ENCODE results near the gene SLC39A11. TPM values are rescaled to one million over a fixed set of nuclear protein-coding genes. Genes with fewer than 3 reads are reported as not detected.

The SLC39A11 gene
- total and polyA plus RNA-seq, 4 donors: 4.6 to 23.3 (median 11.4) TPM

DNA sequence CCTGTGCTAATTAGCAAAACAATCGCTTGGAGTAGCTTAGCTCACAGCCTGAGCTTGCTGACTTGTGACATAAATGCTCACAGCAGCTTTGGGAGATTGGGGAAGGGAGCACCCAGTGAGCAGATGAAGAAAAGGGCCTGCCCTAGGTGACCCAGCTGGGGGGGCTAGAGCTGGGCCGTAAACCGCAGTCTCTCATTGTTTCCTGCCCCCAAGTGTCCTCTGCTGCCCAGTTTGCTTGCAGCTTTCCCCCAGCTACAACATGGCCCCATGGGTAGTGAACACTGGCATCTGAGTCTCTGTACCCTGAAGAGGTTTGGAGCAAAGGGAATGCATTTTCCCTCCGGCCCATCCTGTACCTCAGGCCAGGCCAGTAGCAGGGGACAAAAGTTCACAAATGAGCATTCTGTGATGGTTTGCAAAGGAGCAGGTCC lies 349.4 kb downstream of the SLC39A11 start:
- DNase-seq (ENCODE audit: low read depth in 4 of 6, low spot score in 6 of 6): no peak
- 57% methylated on average over 3 of the region's 4 CpGs for WGBS (ENCODE audit: insufficient coverage)
- no peaks in the 10 kb centered on the region for H3K27me3 ChIP-seq (ENCODE audit: control insufficient read depth, insufficient read depth, low read length)
- peaks cover 5% of the 10 kb centered on the region for H3K4me1 ChIP-seq (ENCODE audit: control insufficient read depth, insufficient read depth, low read length)
- H3K4me3 ChIP-seq (ENCODE audit: low read depth, low read length): no peak overlapping the region
- no peak overlapping the region for H3K27ac ChIP-seq (ENCODE audit: low read depth, low read length)
- H3K36me3 ChIP-seq (ENCODE audit: control insufficient read depth, insufficient read depth, low read length): no peaks in the 10 kb centered on the region
- H3K9me3 ChIP-seq (ENCODE audit: control insufficient read depth, insufficient read depth, low read length): no peaks in the 10 kb centered on the region

DNA sequence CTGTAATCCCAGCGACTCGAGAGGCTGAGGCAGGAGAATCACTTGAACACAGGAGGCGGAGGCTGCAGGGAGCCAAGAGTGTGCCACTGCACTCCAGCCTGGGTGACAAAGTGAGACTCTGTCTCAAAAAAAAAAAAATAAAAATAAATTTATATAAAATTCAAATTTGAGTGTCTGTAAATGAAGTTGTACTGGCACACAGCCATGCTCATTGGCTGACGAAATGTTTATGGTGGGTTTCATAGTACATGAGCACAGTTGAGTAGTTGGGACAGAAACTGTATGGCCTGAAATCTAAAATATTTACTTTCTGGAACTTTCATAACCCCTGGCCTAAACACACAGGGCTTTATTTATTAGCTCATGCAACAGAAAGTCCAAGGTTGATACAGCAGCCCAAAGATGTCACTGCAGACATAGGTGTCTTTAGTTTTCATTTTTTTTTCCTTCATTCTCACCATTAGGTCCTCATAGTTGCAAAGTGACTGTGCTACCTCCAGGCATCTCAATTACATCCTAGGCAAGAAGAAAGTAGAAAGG lies 355.3 kb downstream of the SLC39A11 start:
- no peaks in the 10 kb centered on the region for H3K9me3 ChIP-seq (ENCODE audit: control insufficient read depth, insufficient read depth, low read length)
- WGBS (ENCODE audit: insufficient coverage): 100% methylated on average over 2 of the region's 4 CpGs
- DNase-seq (ENCODE audit: low read depth in 4 of 6, low spot score in 6 of 6): peak in 1 of 6 donors; percentile 64
- H3K4me3 ChIP-seq (ENCODE audit: low read depth, low read length): no peak overlapping the region
- H3K27ac ChIP-seq (ENCODE audit: low read depth, low read length): no peak overlapping the region
- no peaks in the 10 kb centered on the region for H3K4me1 ChIP-seq (ENCODE audit: control insufficient read depth, insufficient read depth, low read length)
- H3K27me3 ChIP-seq (ENCODE audit: control insufficient read depth, insufficient read depth, low read length): no peaks in the 10 kb centered on the region
- H3K36me3 ChIP-seq (ENCODE audit: control insufficient read depth, insufficient read depth, low read length): no peaks in the 10 kb centered on the region

DNA sequence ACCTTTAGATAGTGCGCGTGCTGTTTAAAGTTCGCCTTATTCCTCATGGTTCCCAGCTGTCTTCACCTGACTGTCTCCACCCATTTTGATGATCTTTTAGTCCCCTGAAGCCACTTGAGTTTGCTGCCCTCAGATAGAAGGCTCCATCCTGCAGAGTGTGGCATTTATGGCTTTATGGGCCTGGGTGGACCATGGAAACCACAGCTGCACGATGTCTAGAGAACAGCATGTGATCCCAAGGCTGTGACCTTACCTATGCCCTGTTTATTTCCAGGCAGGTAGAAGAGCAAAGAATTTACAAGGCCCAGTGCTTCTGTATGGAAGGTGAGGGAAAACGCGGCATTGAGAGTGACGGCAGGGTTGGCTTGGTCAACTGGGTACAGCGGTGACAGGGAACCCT lies 356.9 kb downstream of the SLC39A11 start:
- Histone ChIP-seq H3K36me3 (ENCODE audit: control insufficient read depth, insufficient read depth, low read length) (no peaks in the 10 kb centered on the region), H3K27me3 (ENCODE audit: control insufficient read depth, insufficient read depth, low read length) (no peaks in the 10 kb centered on the region), H3K9me3 (ENCODE audit: control insufficient read depth, insufficient read depth, low read length) (no peaks in the 10 kb centered on the region), H3K4me1 (ENCODE audit: control insufficient read depth, insufficient read depth, low read length) (no peaks in the 10 kb centered on the region), H3K27ac (ENCODE audit: low read depth, low read length) (no peak overlapping the region), H3K4me3 (ENCODE audit: low read depth, low read length) (no peak overlapping the region)
- 91% methylated on average over 8 of the region's 8 CpGs for WGBS (ENCODE audit: insufficient coverage)
- no peak for DNase-seq (ENCODE audit: low read depth in 4 of 6, low spot score in 6 of 6)

- Histone ChIP-seq H3K4me3 (ENCODE audit: low read depth, low read length) (no peak overlapping the region), H3K4me1 (ENCODE audit: control insufficient read depth, insufficient read depth, low read length) (no peaks in the 10 kb centered on the region), H3K9me3 (ENCODE audit: control insufficient read depth, insufficient read depth, low read length) (no peaks in the 10 kb centered on the region), H3K27me3 (ENCODE audit: control insufficient read depth, insufficient read depth, low read length) (no peaks in the 10 kb centered on the region), H3K27ac (ENCODE audit: low read depth, low read length) (no peak overlapping the region), H3K36me3 (ENCODE audit: control insufficient read depth, insufficient read depth, low read length) (no peaks in the 10 kb centered on the region)
- DNase-seq (ENCODE audit: low read depth in 4 of 6, low spot score in 6 of 6): peak in 1 of 6 donors; percentile 58
- WGBS (ENCODE audit: insufficient coverage): 88% methylated on average over 6 of the region's 10 CpGs
These were observed 357.4 kb downstream of the SLC39A11 start for GRCh38 chr17:72735048-72735447.

- Histone ChIP-seq H3K4me3 (ENCODE audit: low read depth, low read length) (no peak overlapping the region), H3K36me3 (ENCODE audit: control insufficient read depth, insufficient read depth, low read length) (no peaks in the 10 kb centered on the region), H3K4me1 (ENCODE audit: control insufficient read depth, insufficient read depth, low read length) (no peaks in the 10 kb centered on the region), H3K9me3 (ENCODE audit: control insufficient read depth, insufficient read depth, low read length) (no peaks in the 10 kb centered on the region), H3K27ac (ENCODE audit: low read depth, low read length) (no peak overlapping the region), H3K27me3 (ENCODE audit: control insufficient read depth, insufficient read depth, low read length) (no peaks in the 10 kb centered on the region)
- DNase-seq (ENCODE audit: low read depth in 4 of 6, low spot score in 6 of 6): no peak
- whole genome bisulfite sequencing (ENCODE audit: insufficient coverage): 95% methylated on average over 9 of the region's 10 CpGs
These were observed 357.9 kb downstream of the SLC39A11 start for GRCh38 chr17:72734613-72735012.

DNA sequence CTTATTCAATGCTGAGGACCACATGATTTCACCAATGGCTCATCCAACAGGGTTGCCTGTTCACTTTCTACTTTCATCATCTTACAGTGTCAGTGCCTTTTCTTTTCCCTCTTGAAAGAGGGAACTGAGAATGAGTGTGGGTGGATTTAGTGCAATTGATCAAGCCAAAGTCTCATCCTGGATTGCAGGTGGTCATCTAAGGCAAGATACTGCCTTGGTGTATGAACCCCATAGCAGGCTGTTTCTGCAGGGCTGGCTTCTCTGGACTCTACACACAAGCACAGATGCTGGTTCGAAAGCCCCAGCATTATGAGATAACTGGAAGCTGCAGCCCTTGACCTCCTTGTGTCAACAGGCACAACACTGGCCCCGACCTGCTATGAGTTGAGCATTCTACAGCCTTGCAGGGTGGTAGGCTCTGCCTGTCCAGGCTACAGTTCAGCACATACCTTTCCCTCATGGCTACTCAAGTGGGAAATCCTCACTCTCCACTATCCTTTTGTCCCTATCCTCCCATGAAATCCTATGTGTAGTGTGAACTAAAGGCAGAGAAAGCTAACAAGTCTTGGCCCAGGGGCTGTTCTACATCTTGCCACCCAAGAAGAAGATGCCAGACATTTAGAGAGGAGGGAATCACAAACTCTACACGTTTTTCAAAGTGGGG lies 358.7 kb downstream of the SLC39A11 start:
- Histone ChIP-seq H3K4me1 (ENCODE audit: control insufficient read depth, insufficient read depth, low read length) (no peaks in the 10 kb centered on the region), H3K27me3 (ENCODE audit: control insufficient read depth, insufficient read depth, low read length) (no peaks in the 10 kb centered on the region), H3K27ac (ENCODE audit: low read depth, low read length) (no peak overlapping the region), H3K36me3 (ENCODE audit: control insufficient read depth, insufficient read depth, low read length) (no peaks in the 10 kb centered on the region), H3K9me3 (ENCODE audit: control insufficient read depth, insufficient read depth, low read length) (no peaks in the 10 kb centered on the region), H3K4me3 (ENCODE audit: low read depth, low read length) (no peak overlapping the region)
- WGBS (ENCODE audit: insufficient coverage): 100% methylated on average over 2 of the region's 3 CpGs
- DNase-seq (ENCODE audit: low read depth in 4 of 6, low spot score in 6 of 6): no peak

- Histone ChIP-seq H3K4me1 (ENCODE audit: control insufficient read depth, insufficient read depth, low read length) (no peaks in the 10 kb centered on the region), H3K4me3 (ENCODE audit: low read depth, low read length) (no peak overlapping the region), H3K36me3 (ENCODE audit: control insufficient read depth, insufficient read depth, low read length) (no peaks in the 10 kb centered on the region), H3K27me3 (ENCODE audit: control insufficient read depth, insufficient read depth, low read length) (no peaks in the 10 kb centered on the region), H3K27ac (ENCODE audit: low read depth, low read length) (no peak overlapping the region), H3K9me3 (ENCODE audit: control insufficient read depth, insufficient read depth, low read length) (no peaks in the 10 kb centered on the region)
- WGBS (ENCODE audit: insufficient coverage): 87% methylated on average over 5 of the region's 8 CpGs
- no peak for DNase-seq (ENCODE audit: low read depth in 4 of 6, low spot score in 6 of 6)
These were observed 359.4 kb downstream of the SLC39A11 start for GRCh38 chr17:72732893-72733618.

- peak in 1 of 6 donors; percentile 24 for DNase-seq (ENCODE audit: low read depth in 4 of 6, low spot score in 6 of 6)
- Histone ChIP-seq H3K36me3 (ENCODE audit: control insufficient read depth, insufficient read depth, low read length) (no peaks in the 10 kb centered on the region), H3K4me3 (ENCODE audit: low read depth, low read length) (no peak overlapping the region), H3K27ac (ENCODE audit: low read depth, low read length) (no peak overlapping the region), H3K9me3 (ENCODE audit: control insufficient read depth, insufficient read depth, low read length) (no peaks in the 10 kb centered on the region), H3K4me1 (ENCODE audit: control insufficient read depth, insufficient read depth, low read length) (peaks cover 4% of the 10 kb centered on the region), H3K27me3 (ENCODE audit: control insufficient read depth, insufficient read depth, low read length) (no peaks in the 10 kb centered on the region)
- WGBS (ENCODE audit: insufficient coverage): 61% methylated on average over 7 of the region's 7 CpGs
These were observed 362.4 kb downstream of the SLC39A11 start for GRCh38 chr17:72730077-72730476.

DNA sequence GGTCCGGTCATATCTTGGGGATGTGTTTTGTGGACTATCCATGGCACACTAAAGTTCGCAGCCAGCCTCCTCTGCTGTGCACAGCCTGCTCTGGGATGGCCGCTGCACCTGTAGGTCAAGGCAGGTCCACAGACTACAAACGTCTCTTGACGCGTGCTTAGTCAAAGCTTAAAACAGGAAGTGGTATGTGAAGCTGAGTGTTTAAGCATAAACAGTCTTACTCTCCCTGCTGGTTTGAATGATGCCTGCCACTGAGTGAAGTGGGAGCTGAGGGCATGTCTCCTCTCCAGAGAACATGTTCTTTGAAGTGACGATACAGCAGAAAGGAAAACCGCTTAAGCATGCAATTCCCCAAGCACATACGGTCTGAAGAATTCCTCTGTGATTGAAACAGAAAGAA lies 365.6 kb downstream of the SLC39A11 start:
- Histone ChIP-seq H3K4me1 (ENCODE audit: control insufficient read depth, insufficient read depth, low read length) (peaks cover 4% of the 10 kb centered on the region), H3K4me3 (ENCODE audit: low read depth, low read length) (no peak overlapping the region), H3K9me3 (ENCODE audit: control insufficient read depth, insufficient read depth, low read length) (no peaks in the 10 kb centered on the region), H3K36me3 (ENCODE audit: control insufficient read depth, insufficient read depth, low read length) (no peaks in the 10 kb centered on the region), H3K27me3 (ENCODE audit: control insufficient read depth, insufficient read depth, low read length) (no peaks in the 10 kb centered on the region), H3K27ac (ENCODE audit: low read depth, low read length) (no peak overlapping the region)
- DNase-seq (ENCODE audit: low read depth in 4 of 6, low spot score in 6 of 6): peak in 1 of 6 donors; percentile 34
- WGBS (ENCODE audit: insufficient coverage): 75% methylated on average over 9 of the region's 9 CpGs
